ENCODE data around the gene TAPBPL.

The TAPBPL gene

DNA sequence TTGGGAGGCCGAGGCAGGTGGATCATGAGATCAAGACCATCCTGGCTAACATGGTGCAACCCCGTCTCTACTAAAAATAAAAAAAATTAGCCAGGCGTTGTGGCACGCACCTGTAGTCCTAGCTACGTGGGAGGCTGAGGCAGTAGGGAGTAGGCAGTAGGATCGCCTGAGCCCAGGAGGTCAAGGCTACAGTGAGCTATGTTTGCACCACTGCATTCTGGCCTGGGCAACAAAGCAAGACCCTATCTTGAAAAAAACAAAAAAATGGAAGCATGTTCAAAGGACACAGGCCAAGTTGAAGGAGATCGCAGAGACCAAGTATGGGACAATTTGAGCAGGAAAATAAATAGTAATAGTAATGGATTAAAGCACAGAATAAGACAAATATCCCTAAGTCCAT, 56.2 kb downstream of the TAPBPL start:
- no peak overlapping the region for H3K4me3 ChIP-seq (ENCODE audit: low read depth, low read length)
- DNase-seq (ENCODE audit: low read depth) = no peak
- in situ Hi-C loops (cut with HindIII; ENCODE audit: low sequenced_read_pairs) = no loop called here
- TF ChIP-seq, protein P1, sequence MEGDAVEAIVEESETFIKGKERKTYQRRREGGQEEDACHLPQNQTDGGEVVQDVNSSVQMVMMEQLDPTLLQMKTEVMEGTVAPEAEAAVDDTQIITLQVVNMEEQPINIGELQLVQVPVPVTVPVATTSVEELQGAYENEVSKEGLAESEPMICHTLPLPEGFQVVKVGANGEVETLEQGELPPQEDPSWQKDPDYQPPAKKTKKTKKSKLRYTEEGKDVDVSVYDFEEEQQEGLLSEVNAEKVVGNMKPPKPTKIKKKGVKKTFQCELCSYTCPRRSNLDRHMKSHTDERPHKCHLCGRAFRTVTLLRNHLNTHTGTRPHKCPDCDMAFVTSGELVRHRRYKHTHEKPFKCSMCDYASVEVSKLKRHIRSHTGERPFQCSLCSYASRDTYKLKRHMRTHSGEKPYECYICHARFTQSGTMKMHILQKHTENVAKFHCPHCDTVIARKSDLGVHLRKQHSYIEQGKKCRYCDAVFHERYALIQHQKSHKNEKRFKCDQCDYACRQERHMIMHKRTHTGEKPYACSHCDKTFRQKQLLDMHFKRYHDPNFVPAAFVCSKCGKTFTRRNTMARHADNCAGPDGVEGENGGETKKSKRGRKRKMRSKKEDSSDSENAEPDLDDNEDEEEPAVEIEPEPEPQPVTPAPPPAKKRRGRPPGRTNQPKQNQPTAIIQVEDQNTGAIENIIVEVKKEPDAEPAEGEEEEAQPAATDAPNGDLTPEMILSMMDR (IDR thresholded peaks at IDR 0.05; ENCODE audit: low read depth, low read length, missing control alignments) = no peak

Measured in astrocyte of the cerebellum (primary cell).